Measurements from ENCODE around the gene SLC35G4.

- TF ChIP-seq, protein P1, sequence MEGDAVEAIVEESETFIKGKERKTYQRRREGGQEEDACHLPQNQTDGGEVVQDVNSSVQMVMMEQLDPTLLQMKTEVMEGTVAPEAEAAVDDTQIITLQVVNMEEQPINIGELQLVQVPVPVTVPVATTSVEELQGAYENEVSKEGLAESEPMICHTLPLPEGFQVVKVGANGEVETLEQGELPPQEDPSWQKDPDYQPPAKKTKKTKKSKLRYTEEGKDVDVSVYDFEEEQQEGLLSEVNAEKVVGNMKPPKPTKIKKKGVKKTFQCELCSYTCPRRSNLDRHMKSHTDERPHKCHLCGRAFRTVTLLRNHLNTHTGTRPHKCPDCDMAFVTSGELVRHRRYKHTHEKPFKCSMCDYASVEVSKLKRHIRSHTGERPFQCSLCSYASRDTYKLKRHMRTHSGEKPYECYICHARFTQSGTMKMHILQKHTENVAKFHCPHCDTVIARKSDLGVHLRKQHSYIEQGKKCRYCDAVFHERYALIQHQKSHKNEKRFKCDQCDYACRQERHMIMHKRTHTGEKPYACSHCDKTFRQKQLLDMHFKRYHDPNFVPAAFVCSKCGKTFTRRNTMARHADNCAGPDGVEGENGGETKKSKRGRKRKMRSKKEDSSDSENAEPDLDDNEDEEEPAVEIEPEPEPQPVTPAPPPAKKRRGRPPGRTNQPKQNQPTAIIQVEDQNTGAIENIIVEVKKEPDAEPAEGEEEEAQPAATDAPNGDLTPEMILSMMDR (IDR thresholded peaks at IDR 0.05; ENCODE audit: low read length) = peak; percentile 3; the same call in 1 of the 2 replicates
- TF ChIP-seq EZH2 (IDR thresholded peaks at IDR 0.05; ENCODE audit: borderline replicate concordance, low read length) = no peak
Measured at GRCh38 chr18:11655606-11655932, 46.2 kb downstream of the SLC35G4 start.

Data from OCI-LY1 (cell line).